GM19193 (cell line): Measurements from ENCODE around the gene SPDYC.

Source experiments
- POLR2A ChIP-seq: IDR thresholded peaks from 4 replicates; pipeline ENCODE4 v1.6.1; 2011; ENCODE audit not compliant: insufficient read depth, insufficient read length; ENCODE audit errors: extremely low read depth

SPDYC gene

DNA sequence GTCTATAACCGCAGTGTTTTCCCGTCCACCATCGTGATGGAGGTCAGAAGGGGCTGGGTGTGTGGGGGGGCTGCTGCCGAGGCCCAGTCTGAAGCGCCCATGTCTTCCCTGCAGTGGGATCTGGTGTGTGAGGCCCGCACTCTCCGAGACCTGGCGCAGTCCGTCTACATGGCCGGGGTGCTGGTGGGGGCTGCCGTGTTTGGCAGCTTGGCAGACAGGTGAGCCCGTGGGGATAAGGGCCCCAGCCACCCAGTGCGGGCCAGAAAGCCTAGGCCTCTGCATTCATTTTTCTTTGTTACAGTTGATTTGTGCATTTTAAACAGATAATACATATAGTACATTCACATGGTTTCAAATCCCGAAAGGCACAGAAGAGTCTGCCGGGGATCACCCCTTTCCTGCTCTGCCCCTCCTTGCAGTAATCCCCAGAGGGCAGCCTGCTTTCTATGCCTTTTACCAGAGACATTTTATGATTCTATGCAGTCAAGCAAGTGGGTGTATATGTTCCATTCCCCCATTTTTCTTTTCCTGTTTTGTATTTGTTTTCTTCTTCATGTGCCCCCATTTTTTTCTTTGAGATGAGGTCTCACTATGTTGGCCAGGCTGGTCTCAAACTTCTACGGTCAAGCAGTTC, 44.3 kb downstream of the SPDYC start:
- TF ChIP-seq POLR2A = no peak

DNA sequence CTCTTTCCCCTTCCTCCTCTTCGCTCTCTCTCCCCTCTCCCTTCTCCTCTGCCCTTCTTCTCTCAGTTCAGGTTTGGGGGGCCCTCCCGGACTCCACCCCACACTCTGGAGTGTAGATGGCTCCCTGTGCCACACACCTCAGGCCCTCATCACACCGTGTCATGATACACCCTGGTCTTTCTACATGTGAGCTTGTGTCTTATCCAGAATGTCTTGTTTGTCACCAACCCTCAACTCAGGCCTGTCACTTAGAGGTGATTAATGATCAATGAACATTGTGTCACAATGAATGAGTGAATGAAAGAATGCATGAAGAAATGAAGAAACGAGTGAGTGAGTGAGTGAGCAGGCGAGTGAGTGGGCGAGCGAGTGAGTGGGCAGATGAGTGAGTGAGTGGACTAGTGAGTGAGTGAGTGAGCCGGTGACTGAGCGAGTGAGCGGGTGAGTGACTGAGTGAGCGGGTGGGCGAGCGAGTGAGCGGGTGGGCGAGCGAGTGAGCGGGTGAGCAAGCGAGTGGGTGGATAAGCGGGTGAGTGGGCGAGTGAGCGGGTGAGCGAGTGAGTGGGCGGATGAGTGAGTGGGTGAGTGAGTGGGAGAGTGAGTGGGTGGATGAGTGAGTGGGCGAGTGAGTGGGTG, 45.5 kb downstream of the SPDYC start:
- TF ChIP-seq POLR2A = no peak

DNA sequence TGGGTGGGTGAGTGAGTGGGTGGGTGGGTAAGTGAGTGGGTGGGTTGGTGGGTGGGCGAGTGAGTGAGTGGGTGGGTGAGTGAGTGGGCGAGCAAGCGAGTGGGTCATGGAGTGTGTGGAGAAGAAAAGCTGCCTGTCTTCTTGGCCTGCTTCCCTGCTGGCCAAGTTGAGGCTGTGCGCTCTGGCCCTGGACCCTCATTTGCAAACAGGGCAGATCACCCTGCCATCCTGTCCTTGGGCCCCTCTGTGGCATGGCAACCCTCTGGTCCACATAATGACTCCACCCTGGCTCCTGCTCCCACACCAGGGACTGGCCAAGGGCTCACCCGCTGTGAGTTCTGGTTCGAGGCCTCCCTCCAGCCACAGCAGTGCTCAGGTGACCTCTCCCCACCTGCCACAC, 46.8 kb downstream of the SPDYC start:
- no peak for TF ChIP-seq POLR2A

DNA sequence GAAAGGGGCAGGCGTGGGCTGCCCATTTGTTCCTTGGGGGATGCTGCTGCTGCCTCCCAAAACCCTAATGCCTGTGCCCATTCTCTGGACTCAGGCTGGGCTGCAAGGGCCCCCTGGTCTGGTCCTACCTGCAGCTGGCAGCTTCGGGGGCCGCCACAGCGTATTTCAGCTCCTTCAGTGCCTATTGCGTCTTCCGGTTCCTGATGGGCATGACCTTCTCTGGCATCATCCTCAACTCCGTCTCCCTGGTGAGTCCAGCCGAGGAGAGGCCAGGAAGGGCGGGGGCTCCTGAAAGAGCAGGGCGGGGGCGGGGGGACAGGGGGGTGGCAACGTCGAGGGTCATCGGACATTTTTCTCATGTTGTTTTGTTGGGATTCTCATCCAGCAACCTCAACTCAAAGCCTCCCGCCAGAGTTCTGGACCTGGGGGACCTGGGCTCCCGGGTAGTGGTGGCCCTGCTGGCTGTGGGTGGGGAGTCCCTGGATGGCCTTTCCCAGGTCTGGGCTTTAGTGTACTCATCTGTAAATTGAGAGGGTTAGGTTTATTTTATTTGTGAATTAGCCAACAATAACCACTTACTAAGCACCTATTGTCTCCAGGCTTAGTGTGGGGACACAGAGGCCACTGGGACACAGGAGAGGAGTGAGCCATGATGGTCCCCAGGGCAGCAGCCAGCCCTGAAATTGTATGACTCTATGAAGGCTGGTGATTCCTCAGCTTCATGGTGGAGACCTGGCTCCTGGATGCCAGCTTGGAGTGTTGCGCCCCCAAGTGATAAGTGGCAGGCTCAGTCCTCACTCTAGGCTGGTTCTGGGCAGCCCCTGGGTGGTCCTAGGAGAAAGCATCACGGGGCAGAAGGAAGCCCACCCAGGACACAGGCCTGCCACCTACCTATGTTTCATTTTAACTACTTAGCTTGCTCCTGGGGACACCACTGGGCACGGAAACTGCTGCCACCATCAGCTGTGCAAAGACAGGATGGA, 47.7 kb downstream of the SPDYC start:
- TF ChIP-seq POLR2A = no peak

DNA sequence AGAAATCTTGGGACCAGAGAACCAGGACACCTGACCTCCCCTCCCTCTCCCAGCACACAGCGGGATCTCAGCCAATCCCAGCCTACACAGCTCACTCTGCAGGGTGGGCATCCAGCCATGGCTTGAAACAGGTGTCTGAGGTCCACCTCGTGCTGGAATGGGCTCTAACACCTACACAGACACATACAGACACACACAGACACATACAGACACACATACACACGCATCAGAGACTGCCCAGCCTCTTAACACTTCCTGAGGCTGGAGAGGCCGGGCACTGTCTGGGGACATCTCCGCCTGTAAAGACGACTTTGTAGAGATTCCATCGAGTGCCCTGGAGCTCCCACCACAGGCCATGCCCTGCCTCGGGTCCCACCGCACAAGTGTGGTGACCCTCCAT, 48.4 kb downstream of the SPDYC start:
- no peak for TF ChIP-seq POLR2A

DNA sequence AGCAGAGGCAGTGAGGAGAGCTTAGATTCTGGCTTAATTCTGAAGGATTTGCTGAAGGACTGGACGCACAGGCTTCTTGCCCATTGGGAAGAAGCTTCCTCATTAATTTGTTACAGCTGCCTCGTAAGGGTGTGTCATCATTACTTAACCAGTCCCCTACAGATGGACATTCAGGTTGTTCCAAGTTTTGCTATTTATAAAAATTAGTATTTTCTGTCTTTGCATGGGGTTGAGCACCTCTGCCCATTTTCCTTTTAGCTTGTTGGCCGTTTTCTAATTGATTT, 49.8 kb downstream of the SPDYC start:
- no peak for TF ChIP-seq POLR2A

DNA sequence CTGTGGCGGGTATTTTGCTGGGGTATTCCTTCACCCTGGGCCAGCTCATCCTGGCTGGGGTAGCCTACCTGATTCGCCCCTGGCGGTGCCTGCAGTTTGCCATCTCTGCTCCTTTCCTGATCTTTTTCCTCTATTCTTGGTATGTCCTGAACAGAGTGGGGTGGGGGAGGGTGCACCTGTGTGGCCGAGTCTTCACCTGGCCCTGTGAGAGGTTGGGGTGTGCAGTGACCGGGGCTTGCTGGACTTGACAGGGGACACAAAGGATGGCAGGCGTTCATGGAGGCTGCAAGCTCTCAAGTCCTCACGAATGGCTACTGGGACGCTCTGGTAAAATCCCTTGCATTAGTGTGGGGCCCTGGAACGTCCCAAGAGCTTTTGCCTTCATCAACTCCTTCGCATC, 51.0 kb downstream of the SPDYC start:
- TF ChIP-seq POLR2A = no peak
